GM18505 (cell line): Measurements from ENCODE around the gene NUDCD2.

Source experiments
- ATAC-seq: cut with Tn5 transposase; IDR thresholded peaks from one replicate; pipeline ENCODE4 v1.9.1; 2021; ENCODE audit not compliant: unreplicated experiment
- POLR2A ChIP-seq: IDR thresholded peaks from 4 replicates; pipeline ENCODE4 v1.6.1; 2011; ENCODE audit warnings: borderline replicate concordance; ENCODE audit not compliant: insufficient read depth, insufficient read length; ENCODE audit errors: extremely low read depth

The NUDCD2 gene

DNA sequence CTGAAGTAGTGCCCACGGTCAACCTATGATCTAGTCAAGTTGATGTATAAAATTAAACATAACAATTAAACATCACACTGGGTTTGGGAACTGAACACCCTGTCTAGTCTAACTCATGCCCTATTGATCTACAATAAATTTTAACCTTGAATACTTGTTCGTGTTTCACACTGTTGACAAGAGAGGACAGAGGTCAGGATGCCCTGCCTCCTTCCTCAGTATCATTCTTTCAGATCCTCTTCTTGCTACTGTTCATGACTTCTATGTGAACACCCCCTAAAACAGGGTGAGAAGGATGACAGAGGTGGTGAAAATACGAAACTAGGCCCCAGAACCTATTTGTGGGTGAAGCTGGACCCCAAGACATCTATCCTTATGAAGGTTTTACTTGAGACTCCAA is 37.4 kb upstream of the NUDCD2 start:
- TF ChIP-seq POLR2A: no peak
- no peak for ATAC-seq

DNA sequence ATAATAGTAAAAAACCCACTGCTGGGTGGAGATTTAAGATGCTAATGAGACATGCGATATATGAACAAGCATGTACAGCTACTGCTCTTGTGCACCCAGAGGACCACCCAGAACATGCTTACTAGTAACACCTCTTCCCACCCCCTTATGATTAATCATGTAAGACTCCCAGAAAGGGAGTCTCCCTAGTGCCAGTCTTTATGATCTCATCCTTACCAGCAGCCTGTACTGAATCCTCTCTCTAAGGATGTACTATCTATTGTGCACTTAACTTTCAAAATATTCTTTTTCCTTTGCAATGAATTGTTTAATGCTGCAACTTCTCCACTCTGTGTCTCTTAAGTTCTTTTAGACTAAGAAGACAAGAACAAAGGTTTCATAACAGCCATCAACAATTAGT is 36.4 kb upstream of the NUDCD2 start:
- TF ChIP-seq POLR2A: no peak
- no peak for ATAC-seq

DNA sequence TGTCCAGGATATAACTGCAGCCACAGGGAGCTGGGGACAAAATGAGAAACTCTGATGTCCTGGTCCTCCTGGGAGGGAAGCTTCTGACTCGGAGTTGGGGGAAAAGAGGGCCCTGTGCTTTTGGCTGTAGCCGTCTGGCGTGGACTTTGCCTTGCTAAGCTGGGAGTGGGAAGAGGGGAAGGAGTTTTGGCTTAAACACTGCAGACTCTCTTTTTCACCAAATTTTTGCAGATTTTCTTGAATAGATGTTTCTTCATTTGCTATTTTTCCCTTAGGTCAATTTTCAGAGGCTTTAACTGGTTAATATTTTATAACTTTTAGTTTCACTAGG is 29.8 kb upstream of the NUDCD2 start:
- TF ChIP-seq POLR2A: no peak
- no peak for ATAC-seq

DNA sequence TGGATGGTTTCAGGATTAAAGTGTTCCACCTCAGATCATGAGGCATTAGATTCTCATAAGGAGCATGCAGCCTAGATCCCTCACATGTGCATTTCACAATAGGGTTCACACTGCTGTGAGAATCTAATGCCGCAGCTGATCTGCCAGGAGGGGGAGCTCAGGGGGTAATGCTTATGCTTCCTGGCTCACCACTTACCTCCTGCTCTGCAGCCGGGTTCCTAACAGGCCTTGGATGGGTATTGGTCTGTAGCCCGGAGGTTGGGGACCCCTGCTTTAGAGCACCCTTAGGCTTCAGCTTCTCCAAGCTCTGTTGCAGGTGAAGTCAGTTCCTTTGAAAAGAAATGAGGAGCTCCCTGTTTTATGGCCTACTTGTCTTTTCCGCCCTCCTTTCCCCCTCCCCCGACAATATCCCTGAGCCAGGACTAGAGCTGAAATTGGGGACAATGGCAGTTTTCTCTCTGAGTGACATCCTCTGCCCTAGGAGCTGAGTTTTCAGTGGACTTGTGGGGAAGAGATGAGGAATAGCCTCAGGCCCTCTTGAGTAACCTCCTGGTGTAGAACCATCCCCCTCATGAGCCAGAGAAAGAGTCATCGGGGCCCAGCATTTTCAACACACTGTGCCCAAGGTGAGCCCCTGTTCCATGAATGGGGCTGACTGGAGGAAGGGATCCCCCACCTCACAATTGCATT is 29.3 kb upstream of the NUDCD2 start:
- no peak for ATAC-seq
- no peak for TF ChIP-seq POLR2A

DNA sequence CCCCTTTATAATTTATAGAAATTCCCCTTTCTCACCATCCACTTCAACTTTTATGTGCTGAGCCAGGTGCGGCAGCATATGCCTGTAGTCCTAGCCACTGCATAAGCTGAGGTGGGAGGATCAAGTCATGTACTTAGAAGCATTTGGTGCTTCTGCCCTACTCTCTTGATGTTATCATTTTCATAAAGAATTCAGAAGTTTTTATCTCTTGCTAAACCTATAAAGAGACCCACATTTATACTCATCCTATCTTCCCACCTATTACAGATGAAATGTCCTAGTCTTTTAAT is 19.0 kb upstream of the NUDCD2 start:
- no peak for ATAC-seq
- TF ChIP-seq POLR2A: no peak

DNA sequence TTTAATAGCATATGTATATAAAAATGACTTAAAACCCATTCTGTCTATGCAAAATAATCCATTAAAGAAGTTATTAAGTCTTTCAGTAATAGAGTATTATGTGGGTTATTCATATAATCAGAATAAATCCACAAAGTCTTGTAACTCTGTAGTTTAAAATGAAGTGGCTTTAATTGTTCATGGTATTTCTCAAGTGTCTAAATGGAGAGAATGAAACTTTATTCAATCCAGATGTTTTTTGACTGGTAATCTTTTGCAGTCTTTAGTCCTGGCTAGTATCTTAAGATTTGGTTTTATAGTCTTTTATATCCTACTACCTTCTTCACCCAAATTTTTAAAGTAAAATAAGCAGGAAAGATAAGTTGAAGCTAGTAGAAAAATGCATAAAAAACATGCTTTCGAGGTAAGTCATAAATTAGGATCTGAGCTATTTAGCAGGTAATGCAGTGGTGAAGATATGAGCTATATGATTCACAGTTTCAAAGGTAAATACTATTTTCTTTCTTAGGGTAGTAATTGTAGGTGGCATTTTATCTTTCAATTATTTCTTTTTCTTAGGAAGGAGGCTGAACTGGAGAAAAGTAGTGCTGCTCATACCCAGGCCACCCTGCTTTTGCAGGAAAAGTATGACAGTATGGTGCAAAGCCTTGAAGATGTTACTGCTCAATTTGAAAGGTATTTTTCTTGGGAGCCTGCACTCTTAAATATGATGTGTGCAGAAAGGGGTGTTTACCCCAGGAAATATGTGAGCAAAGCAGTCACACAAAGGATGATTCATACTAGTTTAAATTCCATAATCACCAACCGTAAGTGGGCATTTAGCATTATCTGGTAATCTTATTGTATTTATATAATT is 18.5 kb upstream of the NUDCD2 start:
- ATAC-seq: no peak

DNA sequence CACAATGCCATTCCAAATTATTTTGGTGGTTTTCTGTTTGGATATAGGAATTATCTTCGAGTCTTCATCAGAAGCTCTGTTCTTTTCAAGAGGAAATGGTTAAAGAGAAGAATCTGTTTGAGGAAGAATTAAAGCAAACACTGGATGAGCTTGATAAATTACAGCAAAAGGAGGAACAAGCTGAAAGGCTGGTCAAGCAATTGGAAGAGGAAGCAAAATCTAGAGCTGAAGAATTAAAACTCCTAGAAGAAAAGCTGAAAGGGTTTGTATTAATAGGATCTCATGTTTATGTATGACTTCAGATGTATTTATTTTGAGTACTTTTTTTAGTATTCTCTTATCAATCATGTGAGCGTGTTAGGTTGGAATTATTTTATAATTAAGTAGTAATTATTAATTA is 15.5 kb upstream of the NUDCD2 start:
- no peak for TF ChIP-seq POLR2A
- ATAC-seq: no peak

More for the DNA sequence above, 18.5 kb upstream of the NUDCD2 start:
- no peak for TF ChIP-seq POLR2A

DNA sequence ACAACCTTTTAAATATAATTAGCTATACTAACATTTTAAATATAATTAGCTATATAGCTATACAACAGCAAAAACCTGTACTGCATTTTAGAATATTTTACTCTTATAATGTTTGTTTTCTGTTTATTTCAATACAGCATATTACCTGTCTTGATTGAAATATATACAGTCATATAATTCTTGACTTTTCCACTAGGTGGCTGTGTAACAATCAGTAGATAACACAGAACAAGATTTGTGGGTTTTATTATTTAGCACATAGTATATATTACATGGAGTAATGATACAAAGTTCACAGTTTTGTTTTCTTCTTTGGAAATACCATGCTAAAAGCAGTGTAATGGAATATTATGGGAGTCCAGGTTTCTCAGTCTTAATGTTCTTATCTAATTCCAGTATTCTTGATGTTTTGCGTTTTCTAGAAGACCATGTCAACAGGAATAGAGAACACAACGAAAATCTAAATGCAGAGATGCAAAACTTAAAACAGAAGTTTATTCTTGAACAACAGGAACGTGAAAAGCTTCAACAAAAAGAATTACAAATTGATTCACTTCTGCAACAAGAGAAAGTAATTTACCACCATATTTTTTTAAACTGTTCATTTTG is 13.8 kb upstream of the NUDCD2 start:
- no peak for ATAC-seq
- TF ChIP-seq POLR2A: no peak

DNA sequence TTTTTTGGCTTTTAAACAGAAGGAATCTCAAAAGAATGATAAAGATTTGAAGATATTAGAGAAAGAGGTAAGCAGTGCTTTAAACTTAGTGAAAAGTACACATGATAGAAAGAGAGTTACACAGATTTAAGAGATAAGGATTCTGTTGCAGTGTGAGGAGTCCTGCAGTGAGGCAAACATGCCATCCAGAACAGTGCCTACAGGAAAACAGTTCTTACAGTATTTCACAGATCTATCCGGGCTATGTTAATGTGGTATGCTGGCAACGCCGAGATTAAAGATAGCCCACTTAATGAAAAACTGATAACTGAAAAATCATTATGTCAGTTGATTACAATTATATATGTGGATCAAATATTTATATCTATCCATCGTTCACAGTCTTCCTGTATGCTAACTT is 7.8 kb upstream of the NUDCD2 start:
- no peak for TF ChIP-seq POLR2A
- no peak for ATAC-seq

DNA sequence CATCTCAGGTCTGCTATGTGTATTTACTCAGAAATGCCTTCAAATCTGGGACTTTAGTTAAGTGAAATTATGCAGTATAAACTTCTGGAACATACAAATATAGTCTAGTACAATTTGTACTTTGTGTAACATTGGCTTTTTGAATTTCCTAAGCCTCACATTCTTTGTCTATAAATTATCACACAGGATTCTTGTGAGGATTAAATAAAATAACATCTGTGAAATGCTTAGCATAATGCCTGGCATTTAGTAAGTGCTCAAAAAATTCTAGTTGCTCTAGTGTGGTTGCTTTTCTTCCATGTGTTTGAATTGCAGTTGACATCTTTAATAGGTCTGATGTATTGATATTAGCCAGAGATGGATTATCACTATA is 3.1 kb upstream of the NUDCD2 start:
- ATAC-seq: no peak
- TF ChIP-seq POLR2A: no peak

DNA sequence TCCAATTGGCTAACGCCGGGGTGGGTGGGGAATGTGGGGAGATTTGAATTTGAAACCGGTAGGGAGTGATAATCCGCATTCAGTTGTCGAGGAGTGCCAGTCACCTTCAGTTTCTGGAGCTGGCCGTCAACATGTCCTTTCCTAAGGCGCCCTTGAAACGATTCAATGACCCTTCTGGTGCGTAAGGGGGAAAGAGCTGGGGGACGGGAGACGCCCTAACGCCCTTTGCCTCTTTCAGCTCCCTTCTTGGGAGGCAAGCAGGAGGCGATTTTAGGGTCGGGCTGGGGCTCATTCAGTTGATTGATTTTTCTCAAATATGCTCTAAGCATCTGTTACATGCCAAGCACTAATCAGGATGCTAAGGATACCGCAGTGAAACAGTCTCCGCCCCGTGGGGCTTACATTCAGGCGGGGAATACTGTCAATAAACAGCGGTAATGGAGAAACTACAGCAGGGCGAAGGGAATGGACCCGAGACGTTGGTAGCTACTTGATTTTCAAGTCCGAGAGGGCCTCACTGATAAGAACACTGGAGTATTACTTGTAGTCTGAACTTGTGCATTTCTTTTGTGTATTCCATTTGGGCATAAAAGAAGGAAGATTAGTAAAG is 765 bp upstream of the NUDCD2 start, which contains the start of gene HMMR:
Gene HMMR (plus strand): TSS at position 71 of the 610 bp plus-strand sequence. CDS start 61 bp downstream, at position 132.
- peak; percentile 72 for TF ChIP-seq POLR2A
- no peak for ATAC-seq

DNA sequence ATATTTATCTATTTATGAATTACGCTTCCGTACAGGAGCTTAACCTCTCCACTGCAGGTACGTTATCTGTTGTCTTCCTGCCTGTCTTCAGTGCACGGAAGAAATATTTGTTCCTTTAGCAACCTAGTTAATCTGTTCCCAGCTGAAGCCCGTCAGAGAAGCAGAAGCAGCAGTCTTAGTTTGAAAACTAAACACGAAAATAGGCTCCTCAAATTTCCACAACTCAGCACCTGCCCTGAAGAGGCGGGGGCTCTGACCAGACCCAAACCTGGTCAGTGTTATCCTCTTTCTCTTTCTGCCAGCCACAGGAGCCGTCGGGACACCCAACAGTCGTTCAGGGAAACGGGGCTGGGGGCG is 462 bp downstream of the NUDCD2 start:
- no peak for TF ChIP-seq POLR2A
- ATAC-seq: peak; percentile 3

DNA sequence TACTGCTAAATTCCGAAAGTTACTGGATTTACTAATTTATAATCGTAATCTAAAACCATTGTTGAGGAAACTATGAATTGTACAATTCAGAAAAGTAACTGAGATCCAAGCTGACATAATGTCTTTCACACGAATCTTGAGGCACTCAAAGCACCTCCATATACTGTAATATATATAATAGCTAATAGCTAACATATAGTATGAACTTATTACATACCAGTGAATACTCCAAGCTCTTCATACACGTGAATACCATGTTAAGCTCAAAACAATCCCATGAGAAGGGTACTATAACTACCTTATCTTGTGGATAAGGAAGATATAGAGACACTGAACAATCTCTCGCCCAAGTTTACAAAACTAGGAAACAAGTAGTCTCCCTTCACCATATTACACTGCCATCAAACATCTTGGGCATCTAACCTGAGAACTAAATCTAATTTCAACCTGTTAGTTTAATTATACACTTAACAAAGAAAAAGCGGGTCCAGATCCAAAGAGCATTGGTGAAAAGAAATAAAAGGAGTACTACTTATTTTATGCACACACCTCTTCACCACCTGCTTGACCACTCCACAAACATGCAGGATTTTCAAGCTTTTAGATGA is 1.0 kb downstream of the NUDCD2 start:
- no peak for ATAC-seq
- TF ChIP-seq POLR2A: no peak
